SU-DHL-6 (cell line): ENCODE data around the gene ZNF579.

Source experiments
- H2AFZ ChIP-seq: fragments of 200-600 bp; sonication (generic); 2 replicates; pipeline ENCODE4 v1.6.1; 2014; ENCODE audit warnings: low read depth, mild to moderate bottlenecking, moderate library complexity, mixed read lengths, antibody characterized with exemption, low read length; ENCODE audit not compliant: severe bottlenecking
- H3F3A ChIP-seq: fragments of 200-600 bp; shearing (Covaris generic); 2 replicates; pipeline ENCODE4 v1.6.0; 2016; ENCODE audit warnings: antibody characterized with exemption, mild to moderate bottlenecking; ENCODE audit not compliant: insufficient read depth
- H3K27ac ChIP-seq: fragments of 200-600 bp; sonication (generic); 2 replicates; pipeline ENCODE4 v1.5.1; 2016; ENCODE audit warnings: low read depth, mild to moderate bottlenecking, low read length, moderate library complexity, mixed read lengths
- H3K27me3 ChIP-seq: fragments of 200-600 bp; sonication (generic), shearing (Covaris generic); 2 replicates; pipeline ENCODE4 v1.6.0; 2014; ENCODE audit warnings: mild to moderate bottlenecking, low read length
- H3K36me3 ChIP-seq: fragments of 200-600 bp; sonication (generic); 2 replicates; pipeline ENCODE4 v1.6.1; 2014; ENCODE audit warnings: mild to moderate bottlenecking, low read length, mixed read lengths
- H3K4me2 ChIP-seq: fragments of 300-600, 200-600 bp; shearing (Covaris generic), sonication (generic); 2 replicates; pipeline ENCODE4 v1.6.0; 2014; ENCODE audit warnings: low read length, low read depth, mild to moderate bottlenecking; ENCODE audit not compliant: poor library complexity, severe bottlenecking
- H3K4me3 ChIP-seq: fragments of 200-600 bp; sonication (generic); 2 replicates; pipeline ENCODE4 v1.5.1; 2014; ENCODE audit warnings: antibody characterized with exemption, low read length, mild to moderate bottlenecking, mixed read lengths; ENCODE audit not compliant: insufficient read depth, poor library complexity, severe bottlenecking
- H3K79me2 ChIP-seq: fragments of 200-600 bp; sonication (generic); 2 replicates; pipeline ENCODE4 v1.6.1; 2014; ENCODE audit warnings: mild to moderate bottlenecking, low read length, moderate library complexity; ENCODE audit not compliant: insufficient read depth
- H3K9ac ChIP-seq: fragments of 200-600 bp; sonication (generic); 2 replicates; pipeline ENCODE4 v1.7.0; 2014; ENCODE audit warnings: mild to moderate bottlenecking, low read length
- H3K9me2 ChIP-seq: fragments of 200-600 bp; sonication (generic); replicated peaks from 2 replicates; pipeline ENCODE4 v1.6.1; 2014; ENCODE audit warnings: low read length; ENCODE audit not compliant: insufficient read depth
- H3K9me3 ChIP-seq: fragments of 200-600 bp; sonication (generic); 2 replicates; pipeline ENCODE4 v1.6.1; 2014; ENCODE audit warnings: low read length, mixed read lengths; ENCODE audit not compliant: insufficient read depth
- H4K20me1 ChIP-seq: fragments of 200-600 bp; sonication (generic); 2 replicates; pipeline ENCODE4 v1.6.1; 2014; ENCODE audit warnings: low read depth, mild to moderate bottlenecking, antibody characterized with exemption, low read length, moderate library complexity, mixed read lengths
- EZH2phosphoT487 ChIP-seq: fragments of 200-600 bp; sonication (generic), shearing (Covaris generic); conservative IDR thresholded peaks from 2 replicates; pipeline ENCODE4 v1.6.1; 2018; ENCODE audit warnings: mild to moderate bottlenecking, antibody characterized with exemption, low read length, moderate library complexity, mixed read lengths
- TF ChIP-seq, protein P1 (sequence below): fragments of 200-600 bp; sonication (generic); IDR thresholded peaks from one replicate; pipeline ENCODE4 v1.5.1; 2017; ENCODE audit warnings: antibody characterized with exemption, mild to moderate bottlenecking, low read length, moderate library complexity; ENCODE audit not compliant: insufficient read depth, poor library complexity, severe bottlenecking

The ZNF579 gene, protein sequence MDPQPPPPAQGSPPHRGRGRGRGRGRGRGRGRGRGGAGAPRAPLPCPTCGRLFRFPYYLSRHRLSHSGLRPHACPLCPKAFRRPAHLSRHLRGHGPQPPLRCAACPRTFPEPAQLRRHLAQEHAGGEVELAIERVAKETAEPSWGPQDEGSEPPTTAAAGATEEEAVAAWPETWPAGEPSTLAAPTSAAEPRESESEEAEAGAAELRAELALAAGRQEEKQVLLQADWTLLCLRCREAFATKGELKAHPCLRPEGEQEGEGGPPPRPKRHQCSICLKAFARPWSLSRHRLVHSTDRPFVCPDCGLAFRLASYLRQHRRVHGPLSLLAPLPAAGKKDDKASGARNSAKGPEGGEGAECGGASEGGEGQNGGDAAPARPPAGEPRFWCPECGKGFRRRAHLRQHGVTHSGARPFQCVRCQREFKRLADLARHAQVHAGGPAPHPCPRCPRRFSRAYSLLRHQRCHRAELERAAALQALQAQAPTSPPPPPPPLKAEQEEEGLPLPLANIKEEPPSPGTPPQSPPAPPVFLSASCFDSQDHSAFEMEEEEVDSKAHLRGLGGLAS

DNA sequence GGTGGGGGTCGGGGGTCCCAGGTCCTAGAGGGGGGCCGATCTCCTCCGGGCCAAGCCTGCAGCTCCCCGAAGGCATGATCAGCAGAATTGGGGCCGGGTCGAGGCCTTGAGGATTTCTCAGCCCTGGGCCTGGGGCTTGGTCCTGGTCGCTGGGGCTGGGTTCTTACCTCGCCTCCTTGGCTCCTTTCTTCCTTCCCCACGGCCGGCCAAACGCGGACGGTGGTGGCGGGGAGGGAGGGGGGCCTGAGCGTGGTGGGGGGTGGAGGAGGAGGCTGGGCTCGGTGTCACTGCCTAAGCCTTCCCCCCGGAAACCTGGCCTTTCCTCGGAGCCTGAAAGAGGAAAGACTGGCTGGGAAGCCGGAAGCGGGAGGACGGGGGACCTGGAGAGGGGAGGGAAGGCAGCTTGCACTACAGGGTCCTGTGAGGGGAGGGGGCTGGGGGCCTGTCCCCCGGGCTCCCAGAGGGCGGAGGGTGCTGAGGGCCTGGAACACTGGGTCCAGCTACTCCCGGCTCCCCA lies at the start of gene ZNF579:
TSS of gene ZNF579 (minus strand) at position 221 of the 517 bp plus-strand sequence. CDS start 1,209 bp downstream, outside the sequence.
- peak within 1 kb of the TSS; percentile 81 for H3K9ac ChIP-seq
- H2AFZ ChIP-seq, result peak within 1 kb of the TSS; percentile 90
- H4K20me1 ChIP-seq, result no peaks in the 10 kb centered on the region
- H3K27me3 ChIP-seq, result no peaks in the 10 kb centered on the region
- H3K4me2 ChIP-seq, result peak within 1 kb of the TSS; percentile 57
- no peaks in the 10 kb centered on the region for H3K79me2 ChIP-seq
- no peaks in the 10 kb centered on the region for H3K9me2 ChIP-seq
- H3K27ac ChIP-seq, result peak within 1 kb of the TSS; percentile 37
- 0 out of 2 replicates have a peak, but pooled peaks cover 3% of the 10 kb centered on the region for H3F3A ChIP-seq
- H3K9me3 ChIP-seq, result no peaks in the 10 kb centered on the region
- no peaks in the 10 kb centered on the region for H3K36me3 ChIP-seq
- peak within 1 kb of the TSS; percentile 87 for H3K4me3 ChIP-seq
- TF ChIP-seq, protein P1, sequence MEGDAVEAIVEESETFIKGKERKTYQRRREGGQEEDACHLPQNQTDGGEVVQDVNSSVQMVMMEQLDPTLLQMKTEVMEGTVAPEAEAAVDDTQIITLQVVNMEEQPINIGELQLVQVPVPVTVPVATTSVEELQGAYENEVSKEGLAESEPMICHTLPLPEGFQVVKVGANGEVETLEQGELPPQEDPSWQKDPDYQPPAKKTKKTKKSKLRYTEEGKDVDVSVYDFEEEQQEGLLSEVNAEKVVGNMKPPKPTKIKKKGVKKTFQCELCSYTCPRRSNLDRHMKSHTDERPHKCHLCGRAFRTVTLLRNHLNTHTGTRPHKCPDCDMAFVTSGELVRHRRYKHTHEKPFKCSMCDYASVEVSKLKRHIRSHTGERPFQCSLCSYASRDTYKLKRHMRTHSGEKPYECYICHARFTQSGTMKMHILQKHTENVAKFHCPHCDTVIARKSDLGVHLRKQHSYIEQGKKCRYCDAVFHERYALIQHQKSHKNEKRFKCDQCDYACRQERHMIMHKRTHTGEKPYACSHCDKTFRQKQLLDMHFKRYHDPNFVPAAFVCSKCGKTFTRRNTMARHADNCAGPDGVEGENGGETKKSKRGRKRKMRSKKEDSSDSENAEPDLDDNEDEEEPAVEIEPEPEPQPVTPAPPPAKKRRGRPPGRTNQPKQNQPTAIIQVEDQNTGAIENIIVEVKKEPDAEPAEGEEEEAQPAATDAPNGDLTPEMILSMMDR, result no peak
- TF ChIP-seq EZH2phosphoT487, result no peak

DNA sequence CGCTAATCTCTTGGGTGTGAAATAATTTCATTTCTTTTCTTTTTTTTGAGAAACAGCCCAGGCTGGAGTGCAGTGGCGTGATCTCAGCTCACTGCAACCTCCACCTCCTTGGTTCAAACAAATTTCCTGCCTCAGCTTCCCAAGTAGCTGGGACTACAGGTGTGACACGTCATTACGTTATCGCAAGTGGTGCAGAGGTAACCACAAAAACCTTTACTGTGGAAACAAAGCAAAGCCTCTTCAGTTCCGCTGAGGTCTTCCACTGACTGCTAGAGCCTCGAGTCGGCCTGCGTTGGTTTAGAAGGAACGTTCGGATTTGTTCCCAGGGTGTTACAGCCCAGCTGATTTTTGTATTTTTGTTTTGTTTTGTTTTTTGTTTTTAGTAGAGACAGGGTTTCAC lies 45.7 kb upstream of the ZNF579 start:
- no peaks in the 10 kb centered on the region for H3K9me3 ChIP-seq
- H3K79me2 ChIP-seq, result no peaks in the 10 kb centered on the region
- no peaks in the 10 kb centered on the region for H3K36me3 ChIP-seq
- H3K9me2 ChIP-seq, result no peaks in the 10 kb centered on the region
- peaks cover 14% of the 10 kb centered on the region for H3F3A ChIP-seq
- no peak overlapping the region for H3K4me2 ChIP-seq
- TF ChIP-seq, protein P1, result no peak
- TF ChIP-seq EZH2phosphoT487, result no peak
- no peak overlapping the region for H3K27ac ChIP-seq
- H4K20me1 ChIP-seq, result no peaks in the 10 kb centered on the region
- H3K27me3 ChIP-seq, result no peaks in the 10 kb centered on the region
- H3K9ac ChIP-seq, result no peak overlapping the region
- H3K4me3 ChIP-seq, result no peak overlapping the region
- no peak overlapping the region for H2AFZ ChIP-seq

DNA sequence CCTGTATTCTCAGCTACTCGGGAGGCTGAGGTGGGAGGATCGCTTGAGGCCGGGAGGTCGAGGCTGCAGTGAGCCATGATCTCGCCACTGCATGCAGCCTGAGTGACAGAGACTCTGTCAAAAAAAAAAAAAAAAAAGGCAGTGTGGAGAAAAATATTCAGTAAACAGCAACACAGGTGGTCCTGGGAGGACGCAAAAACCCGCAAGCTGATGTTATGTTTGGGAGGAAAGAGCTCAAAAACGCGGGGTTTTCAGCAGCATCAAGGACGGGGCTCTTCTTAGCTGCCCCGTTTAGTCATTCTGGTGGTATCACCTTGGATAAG lies 44.3 kb upstream of the ZNF579 start:
- Histone ChIP-seq H3K27ac (no peak overlapping the region), H3K9ac (peak overlapping the region; percentile 44)

More for the DNA sequence above, 44.3 kb upstream of the ZNF579 start:
- no peaks in the 10 kb centered on the region for H3K9me2 ChIP-seq
- no peaks in the 10 kb centered on the region for H3K27me3 ChIP-seq
- peak overlapping the region; percentile 61 for H3K4me2 ChIP-seq
- peak overlapping the region; percentile 47 for H3K4me3 ChIP-seq
- no peaks in the 10 kb centered on the region for H4K20me1 ChIP-seq
- no peaks in the 10 kb centered on the region for H3K36me3 ChIP-seq
- H3K9me3 ChIP-seq, result no peaks in the 10 kb centered on the region
- peak overlapping the region; percentile 54 for H2AFZ ChIP-seq
- TF ChIP-seq, protein P1, result no peak
- no peak for TF ChIP-seq EZH2phosphoT487
- H3F3A ChIP-seq, result peaks cover 14% of the 10 kb centered on the region
- H3K79me2 ChIP-seq, result no peaks in the 10 kb centered on the region
